SIG-M5 (cell line): ENCODE results near the gene FCGBP.
"Not testable (repeated sequence)": the region's sequence is repeated elsewhere in the genome, so short reads cannot be mapped to it uniquely, and the experiment has no call there.

ENCODE experiments used
- DNase-seq: peaks from one replicate; lab custom pipeline; 2025; lab: John Stamatoyannopoulos, UW

FCGBP gene

GRCh38 chr19:39890755-39891551 is 43.5 kb downstream of the FCGBP start:
- no peak for DNase-seq

GRCh38 chr19:39889872-39890754 is 44.3 kb downstream of the FCGBP start:
- DNase-seq: not testable (repeated sequence)

GRCh38 chr19:39887456-39887951 is 46.9 kb downstream of the FCGBP start:
- not testable (repeated sequence) for DNase-seq

- DNase-seq: not testable (repeated sequence)
These were observed 48.4 kb downstream of the FCGBP start for GRCh38 chr19:39885821-39886554.

DNA sequence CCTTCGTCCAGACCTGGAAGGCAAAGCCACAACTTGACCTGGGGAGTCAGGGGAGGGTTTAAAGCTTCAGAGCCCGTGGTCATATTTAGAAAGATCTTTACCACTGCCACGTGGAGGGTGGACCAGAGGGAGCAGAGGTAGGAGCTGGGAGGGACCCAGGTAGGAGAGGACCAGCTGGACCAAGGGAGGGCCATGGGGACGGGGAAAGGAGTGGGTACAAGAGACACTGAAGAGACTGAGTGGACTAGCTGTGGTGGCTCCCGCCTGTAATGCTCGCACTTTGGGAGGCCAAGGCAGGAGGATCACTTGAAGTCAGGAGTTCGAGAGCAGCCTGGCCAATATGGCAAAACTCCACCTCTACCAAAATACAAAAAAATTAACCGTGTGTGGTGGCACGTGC is 49.7 kb downstream of the FCGBP start:
- DNase-seq: not testable (repeated sequence)
